ENCODE results near the gene SCT. TPM values are rescaled to one million over a fixed set of nuclear protein-coding genes. Genes with fewer than 3 reads are reported as not detected.

The SCT gene
- total RNA-seq, 2 experiments from 2014 or later, result not detected

GRCh38 chr11:618856-619627 lies 7.9 kb downstream of the SCT start:
- ATAC-seq, result no peak
- POLR2A ChIA-PET, result no interaction called here
- Mint-ChIP-seq H3K9me3 (ENCODE audit: low read depth) (no peaks in the 10 kb centered on the region), H3K4me3 (no peak overlapping the region), H3K27ac (no peak overlapping the region), H3K27me3 (no peaks in the 10 kb centered on the region), H3K4me1 (peaks cover 10% of the 10 kb centered on the region), H3K36me3 (ENCODE audit: low read depth) (peaks cover 10% of the 10 kb centered on the region)
- intact Hi-C loops (cut with DNase I, micrococcal nuclease), result no loop called here
- CTCF ChIA-PET, result no interaction called here
- no peak for DNase-seq

- no peak overlapping the region for H3K27ac Mint-ChIP-seq
- intact Hi-C loops (cut with DNase I, micrococcal nuclease), result no loop called here
- POLR2A ChIA-PET, result interaction anchor here (0.6 kb wide), 1 partner anchor 52 kb away, joined by 3 read pairs; no protein-coding TSS in a partner anchor
- H3K4me3 Mint-ChIP-seq, result no peak overlapping the region
- CTCF ChIA-PET, result no interaction called here
- H3K9me3 Mint-ChIP-seq (ENCODE audit: low read depth), result no peaks in the 10 kb centered on the region
- peaks cover 13% of the 10 kb centered on the region for H3K4me1 Mint-ChIP-seq
- no peaks in the 10 kb centered on the region for H3K27me3 Mint-ChIP-seq
- no peak for ATAC-seq
- peaks cover 10% of the 10 kb centered on the region for H3K36me3 Mint-ChIP-seq (ENCODE audit: low read depth)
- DNase-seq, result no peak
Measured at GRCh38 chr11:617912-618682, 8.9 kb downstream of the SCT start.

DNA sequence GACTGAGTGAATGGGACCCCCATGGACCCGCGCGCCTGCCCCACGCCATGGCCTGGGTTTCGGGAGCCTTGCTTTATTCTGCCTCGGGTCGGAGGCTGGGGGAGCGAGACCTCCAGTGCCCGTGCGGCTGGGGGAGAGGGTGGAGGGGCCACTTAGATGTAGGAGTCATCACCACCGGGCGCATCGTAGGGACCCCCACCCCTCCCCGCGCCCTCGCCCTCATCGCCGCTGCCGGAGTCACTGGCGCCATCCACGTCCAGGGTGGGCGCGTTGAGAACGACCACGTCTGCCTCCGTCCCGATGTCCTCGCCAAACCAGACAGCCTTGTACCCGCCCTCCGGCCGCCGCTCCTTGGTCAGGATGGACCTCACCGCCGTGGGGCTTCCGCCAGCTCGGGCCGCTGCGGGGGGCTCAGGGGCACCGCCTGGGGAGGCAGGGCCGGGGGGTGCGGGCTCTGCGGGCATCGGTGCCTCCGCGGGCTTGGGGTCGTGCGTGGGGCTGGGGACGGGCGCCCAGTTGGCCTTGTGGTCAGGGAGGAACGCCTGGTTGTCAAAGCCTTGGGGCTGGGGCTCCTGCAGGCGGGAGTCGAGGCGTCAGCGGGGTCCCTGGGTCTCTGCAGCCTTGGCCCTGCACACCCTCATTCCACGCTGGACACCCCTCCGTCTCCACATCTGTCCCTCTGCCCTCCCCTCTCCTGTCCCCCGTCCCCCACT lies 9.6 kb downstream of the SCT start:
- Mint-ChIP-seq H3K9me3 (ENCODE audit: low read depth) (no peaks in the 10 kb centered on the region), H3K4me3 (no peak overlapping the region), H3K36me3 (ENCODE audit: low read depth) (peaks cover 10% of the 10 kb centered on the region), H3K27me3 (no peaks in the 10 kb centered on the region), H3K4me1 (peaks cover 13% of the 10 kb centered on the region), H3K27ac (no peak overlapping the region)
- intact Hi-C loops (cut with DNase I, micrococcal nuclease), result no loop called here
- ATAC-seq, result no peak
- CTCF ChIA-PET, result no interaction called here
- POLR2A ChIA-PET, result no interaction called here
- no peak for DNase-seq

DNA sequence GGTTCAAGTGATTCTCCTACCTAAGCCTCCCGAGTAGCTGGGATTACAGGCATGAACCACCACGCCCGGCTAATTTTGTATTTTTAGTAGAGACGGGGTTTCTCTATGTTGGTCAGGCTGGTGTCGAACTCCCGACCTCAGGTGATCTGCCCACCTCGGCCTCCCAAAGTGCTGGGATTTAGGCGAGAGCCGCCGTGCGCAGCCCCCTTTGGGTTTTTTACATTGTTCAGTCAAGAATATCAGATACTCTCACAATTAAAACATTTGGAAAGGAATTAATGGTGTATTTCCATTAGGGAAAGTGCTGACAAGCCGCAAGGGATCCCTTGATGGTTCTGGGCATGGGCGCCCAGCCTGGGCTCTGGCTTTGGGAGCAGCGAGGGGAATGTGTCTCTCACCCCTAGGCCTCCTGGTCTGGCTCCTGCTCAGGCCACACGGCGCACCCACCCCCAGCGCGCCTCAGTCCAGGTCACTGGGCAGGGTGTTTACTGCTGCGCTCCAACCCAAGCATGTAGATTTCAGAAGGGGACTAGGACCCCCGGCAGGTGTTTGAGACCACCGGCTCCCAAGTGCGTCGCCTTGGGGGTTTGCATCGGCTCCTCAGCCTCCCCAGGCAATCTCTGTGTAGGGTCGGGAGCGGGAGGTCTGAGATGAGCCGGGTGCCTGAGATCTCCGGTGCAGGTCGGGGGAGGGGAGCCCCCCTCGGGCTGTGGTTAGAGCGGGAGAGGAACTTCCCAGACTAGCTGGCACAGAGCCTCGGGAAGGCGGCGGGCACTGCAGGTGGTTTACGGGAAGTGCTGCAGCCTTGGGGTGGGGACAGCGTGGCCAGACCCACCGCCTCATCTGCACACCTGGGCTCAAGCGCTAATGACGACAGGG lies 10.4 kb downstream of the SCT start:
- Mint-ChIP-seq H3K36me3 (ENCODE audit: low read depth) (peaks cover 16% of the 10 kb centered on the region), H3K27ac (peak overlapping the region; percentile 80), H3K4me3 (peak overlapping the region; percentile 85), H3K9me3 (ENCODE audit: low read depth) (no peaks in the 10 kb centered on the region), H3K4me1 (peaks cover 13% of the 10 kb centered on the region), H3K27me3 (no peaks in the 10 kb centered on the region)
- no peak for ATAC-seq
- DNase-seq, result no peak
- intact Hi-C loops (cut with DNase I, micrococcal nuclease), result no loop called here
- POLR2A ChIA-PET, result interaction anchor here (0.6 kb wide), 1 partner anchor 110 kb away, joined by 6 read pairs; no protein-coding TSS in a partner anchor
- CTCF ChIA-PET, result no interaction called here

DNA sequence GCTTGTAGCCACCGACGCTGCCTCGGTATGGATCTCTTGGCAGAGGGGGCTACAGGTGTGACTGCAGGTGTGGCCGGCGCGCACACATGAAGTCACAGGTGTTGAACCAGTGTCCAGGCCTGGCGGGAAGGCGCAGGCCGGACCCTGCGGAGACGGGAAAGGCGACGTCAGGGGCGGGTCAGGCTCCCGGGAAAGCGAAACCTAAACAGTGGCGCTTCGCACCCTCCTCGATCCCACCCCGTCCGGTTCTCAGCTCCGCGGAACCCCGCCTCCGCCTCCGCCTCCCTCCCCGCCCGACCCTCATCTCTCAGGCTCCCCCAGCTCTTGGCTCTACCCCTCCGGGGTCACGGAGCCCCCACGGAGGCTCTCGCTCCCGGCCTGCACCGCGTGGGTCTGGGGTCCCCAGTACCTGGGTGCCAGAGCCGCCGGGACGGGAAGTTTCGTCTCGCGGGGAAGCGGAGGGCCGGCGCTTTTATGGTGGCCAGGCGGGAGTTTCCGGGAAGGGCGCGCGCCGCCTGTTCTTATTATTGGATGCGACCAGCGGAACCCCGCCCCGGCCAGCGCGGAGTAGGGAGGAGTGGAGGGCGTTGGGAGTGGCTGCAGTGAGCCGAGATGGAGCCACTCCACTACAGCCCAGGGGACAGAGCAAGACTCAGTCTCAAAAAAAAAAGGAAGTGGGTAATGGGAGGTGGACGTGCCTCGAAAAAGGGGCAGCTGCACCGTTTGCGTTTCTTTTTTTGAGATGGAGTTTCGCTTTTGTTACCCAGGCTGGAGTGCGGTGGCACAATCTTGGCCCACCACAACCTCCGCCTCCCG lies 11.3 kb downstream of the SCT start, which contains the start of gene IRF7:
Gene IRF7, minus strand, starts transcription at position 447 of the 816 bp plus-strand sequence. CDS start 586 bp downstream, outside the sequence.
- peaks cover 13% of the 10 kb centered on the region for H3K4me1 Mint-ChIP-seq
- peak within 1 kb of the TSS; percentile 85 for H3K4me3 Mint-ChIP-seq
- intact Hi-C loops (cut with DNase I, micrococcal nuclease), result loop anchor here in 1 of 2 experiments (1.0 to 2.0 kb wide), 5 partner anchors 39 to 194 kb away; partner anchors contain the start of genes DEAF1, HRAS, PHRF1 and RPLP2
- ChIA-PET CTCF (interaction anchor here (0.6 kb wide), 2 partner anchors 100 to 284 kb away, joined by 3 read pairs; no protein-coding TSS in a partner anchor), POLR2A (interaction anchor here (0.6 kb wide), 1 partner anchor 110 kb away, joined by 6 read pairs; no protein-coding TSS in a partner anchor)
- peak; percentile 93 for DNase-seq
- H3K9me3 Mint-ChIP-seq (ENCODE audit: low read depth), result no peaks in the 10 kb centered on the region
- H3K36me3 Mint-ChIP-seq (ENCODE audit: low read depth), result peaks cover 19% of the 10 kb centered on the region
- H3K27me3 Mint-ChIP-seq, result no peaks in the 10 kb centered on the region
- peak; percentile 81 for ATAC-seq
- peak within 1 kb of the TSS; percentile 95 for H3K27ac Mint-ChIP-seq

GRCh38 chr11:614623-615503 lies 12.1 kb downstream of the SCT start:
- Mint-ChIP-seq H3K4me1 (peaks cover 13% of the 10 kb centered on the region), H3K27ac (peak overlapping the region; percentile 95), H3K36me3 (ENCODE audit: low read depth) (peaks cover 20% of the 10 kb centered on the region), H3K9me3 (ENCODE audit: low read depth) (no peaks in the 10 kb centered on the region), H3K4me3 (peak overlapping the region; percentile 85), H3K27me3 (no peaks in the 10 kb centered on the region)
- DNase-seq (no peak), ATAC-seq (no peak)
- ChIA-PET CTCF (interaction anchor here (0.6 kb wide), 1 partner anchor 285 kb away, joined by 3 read pairs; no protein-coding TSS in a partner anchor), POLR2A (no interaction called here)
- intact Hi-C loops (cut with DNase I, micrococcal nuclease), result loop anchor here in 1 of 2 experiments (1.0 to 2.0 kb wide), 5 partner anchors 39 to 194 kb away; partner anchors contain the start of genes DEAF1, HRAS, PHRF1 and RPLP2

DNA sequence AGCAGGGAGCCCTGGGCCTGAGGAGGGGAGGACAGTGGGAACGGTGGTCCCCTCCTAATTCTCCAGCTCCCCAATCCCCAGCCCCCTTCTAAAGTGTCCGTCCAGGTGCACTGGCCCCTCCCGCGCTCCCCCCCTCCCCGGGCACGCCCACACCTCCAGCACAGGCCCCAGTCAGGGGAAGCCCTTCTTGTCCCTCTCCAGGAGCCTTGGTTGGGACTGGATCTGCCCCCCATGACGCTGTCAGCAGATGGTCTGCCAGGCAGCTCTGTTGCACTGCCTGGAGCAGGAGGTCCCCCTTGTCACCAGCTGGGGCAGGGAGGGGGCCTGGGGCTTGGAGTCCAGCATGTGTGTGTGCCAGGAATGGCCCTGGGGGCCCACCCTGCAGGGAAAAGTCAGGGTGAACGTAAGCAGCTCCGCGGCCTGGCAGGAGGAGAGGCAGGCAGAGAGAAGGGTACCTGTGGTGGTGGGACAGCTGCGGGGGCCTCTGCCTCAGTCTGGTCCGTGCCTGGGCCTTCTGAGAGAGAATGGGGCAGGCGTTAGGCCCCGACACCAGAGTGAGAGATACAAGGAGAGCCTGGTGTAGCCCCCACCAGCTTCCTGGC lies 12.9 kb downstream of the SCT start:
- H3K27ac Mint-ChIP-seq, result peak overlapping the region; percentile 82
- intact Hi-C loops (cut with DNase I, micrococcal nuclease), result loop anchor here in 1 of 2 experiments (2.0 kb wide), 1 partner anchor 45 kb away; no protein-coding TSS in a partner anchor

GRCh38 chr11:613369-613968 lies 13.5 kb downstream of the SCT start:
- CTCF ChIA-PET, result interaction anchor here (0.6 to 1.1 kb wide), 3 partner anchors 26 to 82 kb away, joined by 3 to 5 read pairs (median 4); partner anchors contain the start of genes DEAF1 and TMEM80
- intact Hi-C loops (cut with DNase I, micrococcal nuclease), result loop anchor here in 1 of 2 experiments (1.0 kb wide), 3 partner anchors 53 to 206 kb away; partner anchors contain the start of genes LMNTD2, RASSF7 and RNH1

More for the DNA sequence above, 12.9 kb downstream of the SCT start:
- no peak for ATAC-seq
- no peak for DNase-seq
- H3K4me1 Mint-ChIP-seq, result peaks cover 13% of the 10 kb centered on the region
- peak overlapping the region; percentile 85 for H3K4me3 Mint-ChIP-seq
- CTCF ChIA-PET, result interaction anchor here (1.1 kb wide), 1 partner anchor 59 kb away, joined by 5 read pairs; no protein-coding TSS in a partner anchor
- H3K9me3 Mint-ChIP-seq (ENCODE audit: low read depth), result no peaks in the 10 kb centered on the region
- no peaks in the 10 kb centered on the region for H3K27me3 Mint-ChIP-seq
- H3K36me3 Mint-ChIP-seq (ENCODE audit: low read depth), result peaks cover 21% of the 10 kb centered on the region
- POLR2A ChIA-PET, result no interaction called here

More at GRCh38 chr11:613369-613968, 13.5 kb downstream of the SCT start:
- Mint-ChIP-seq H3K4me3 (no peak overlapping the region), H3K27me3 (no peaks in the 10 kb centered on the region), H3K9me3 (ENCODE audit: low read depth) (no peaks in the 10 kb centered on the region), H3K36me3 (ENCODE audit: low read depth) (peaks cover 22% of the 10 kb centered on the region), H3K27ac (no peak overlapping the region), H3K4me1 (peaks cover 13% of the 10 kb centered on the region)
- POLR2A ChIA-PET, result no interaction called here
- ATAC-seq (peak; percentile 30), DNase-seq (peak; percentile 92)

Measured in activated CD4-positive, alpha-beta T cell treated with anti-CD3 and anti-CD28 coated beads for 36 hours (primary cell).